ENCODE results near the gene ZCCHC18. TPM values are rescaled to one million over a fixed set of nuclear protein-coding genes. Genes with fewer than 3 reads are reported as not detected.

The ZCCHC18 gene
- total RNA-seq, 1 experiment from 2014 or later = 0.62 TPM

GRCh38 chrX:104141087-104141760, 28.9 kb downstream of the ZCCHC18 start:
- H3K9me3 ChIP-seq (ENCODE audit: control insufficient read depth, insufficient read depth, low read depth, low read length) = no peaks in the 10 kb centered on the region
- H3K27ac ChIP-seq (ENCODE audit: low read length) = no peak overlapping the region
- no peaks in the 10 kb centered on the region for H3K36me3 ChIP-seq (ENCODE audit: control insufficient read depth, insufficient read depth, low read length)
- CTCF ChIA-PET = no interaction called here
- no peak for TF ChIP-seq REST (IDR thresholded peaks at IDR 0.05; ENCODE audit: insufficient read depth in 1 of 2, low read depth in 2 of 2, low read length in 1 of 2)
- no peak for TF ChIP-seq TCF7L2 (IDR thresholded peaks at IDR 0.05; ENCODE audit: low read depth, low read length)
- intact Hi-C loops (cut with micrococcal nuclease; ENCODE audit: unreplicated experiment) = no loop called here
- ATAC-seq (no peak), DNase-seq (ENCODE audit: low read depth, low spot score) (no peak)
- peaks cover 1% of the 10 kb centered on the region for H3K4me1 ChIP-seq (ENCODE audit: control insufficient read depth, insufficient read depth, low read length)
- no peak overlapping the region for H3K4me3 ChIP-seq (ENCODE audit: low read depth in 2 of 2, low read length in 2 of 2)
- POLR2A ChIA-PET = interaction anchor here (1.3 kb wide), 1 partner anchor 9 kb away, joined by 3 read pairs; no protein-coding TSS in a partner anchor
- no peaks in the 10 kb centered on the region for H3K27me3 ChIP-seq (ENCODE audit: control insufficient read depth, insufficient read depth, low read length)
- BruUV-seq (replicated peaks) = no TSS peak
- in situ Hi-C loops (cut with HindIII; ENCODE audit: low pct_unique_long_range_greater_than_20kb, low sequenced_read_pairs) = no loop called here

GRCh38 chrX:104151037-104151436, 38.7 kb downstream of the ZCCHC18 start:
- no TSS peak for BruUV-seq (replicated peaks)
- Histone ChIP-seq H3K4me1 (ENCODE audit: control insufficient read depth, insufficient read depth, low read length) (peaks cover 5% of the 10 kb centered on the region; the same call in 1 of the 2 replicates), H3K27me3 (ENCODE audit: control insufficient read depth, insufficient read depth, low read length) (no peaks in the 10 kb centered on the region), H3K9me3 (ENCODE audit: control insufficient read depth, insufficient read depth, low read depth, low read length) (no peaks in the 10 kb centered on the region), H3K4me3 (ENCODE audit: low read depth in 2 of 2, low read length in 2 of 2) (no peak overlapping the region), H3K36me3 (ENCODE audit: control insufficient read depth, insufficient read depth, low read length) (no peaks in the 10 kb centered on the region), H3K27ac (ENCODE audit: low read length) (no peak overlapping the region)
- ChIA-PET POLR2A (interaction anchor here (0.8 kb wide), 1 partner anchor 11 kb away, joined by 3 read pairs; no protein-coding TSS in a partner anchor), CTCF (no interaction called here)
- no peak for TF ChIP-seq TCF7L2 (IDR thresholded peaks at IDR 0.05; ENCODE audit: low read depth, low read length)
- TF ChIP-seq CTCF (IDR thresholded peaks at IDR 0.05) = no peak
- TF ChIP-seq SIN3A (IDR thresholded peaks at IDR 0.05; ENCODE audit: borderline replicate concordance, insufficient read depth, low read depth, low read length) = no peak
- TF ChIP-seq REST (IDR thresholded peaks at IDR 0.05; ENCODE audit: insufficient read depth in 1 of 2, low read depth in 2 of 2, low read length in 1 of 2) = no peak
- TF ChIP-seq POLR2AphosphoS5 (IDR thresholded peaks at IDR 0.05; ENCODE audit: low read depth, low read length) = no peak
- DNase-seq (ENCODE audit: low read depth, low spot score) = no peak
- in situ Hi-C loops (cut with HindIII; ENCODE audit: low pct_unique_long_range_greater_than_20kb, low sequenced_read_pairs) = no loop called here
- intact Hi-C loops (cut with micrococcal nuclease; ENCODE audit: unreplicated experiment) = no loop called here
- no peak for ATAC-seq

Measured in Panc1 (cell line).